NCI-H345 (cell line): ENCODE data around the gene SSBP3.

Experiments used
- DNase-seq: peaks from one replicate; lab custom pipeline; 2025; lab: John Stamatoyannopoulos, UW

The SSBP3 gene

GRCh38 chr1:54176621-54177327, 229.4 kb downstream of the SSBP3 start:
- no peak for DNase-seq
